Caco-2 (cell line): ENCODE data around the gene TDG. TPM values are rescaled to one million over a fixed set of nuclear protein-coding genes. Genes with fewer than 3 reads are reported as not detected.

ENCODE experiments used
- total RNA-seq: library from RNA; stranded (reverse); gene quantifications from 2 replicates; pipeline ENCODE4 v1.2.3, GENCODE V29; 2022

TDG gene
- total RNA-seq, 1 experiment from 2014 or later = 29.5 TPM

Other genes with a start within 250 kb of the TDG start
- gene NT5DC3, start 124.6 kb upstream of the TDG start, total RNA-seq = 9.5 and 10.7 TPM in 2 replicates
- gene HSP90B1, start 35.5 kb upstream of the TDG start, total RNA-seq = 845 and 857 TPM in 2 replicates
- 0.49 TPM in 1 of 2 replicates, not detected in the other for gene GLT8D2, start 84.3 kb downstream of the TDG start, total RNA-seq
- 4.9 and 5.4 TPM in 2 replicates for gene HCFC2, start 98.7 kb downstream of the TDG start, total RNA-seq
- gene NFYB, start 172.3 kb downstream of the TDG start, total RNA-seq = 30.8 and 36.9 TPM in 2 replicates
- 104 and 115 TPM in 2 replicates for gene TXNRD1, start 249.9 kb downstream of the TDG start, total RNA-seq